Caki2 (cell line): Measurements from ENCODE around the gene GRAMD2A. TPM values are rescaled to one million over a fixed set of nuclear protein-coding genes. Genes with fewer than 3 reads are reported as not detected.
"Not testable (repeated sequence)": the region's sequence is repeated elsewhere in the genome, so short reads cannot be mapped to it uniquely, and the experiment has no call there.

Experiments used
- DNase-seq: peaks from one replicate; pipeline ENCODE4 v3.0.0-alpha.2; 2015; ENCODE audit warnings: low read depth
- in situ Hi-C: cut with HindIII; loops from 2 replicates; pipeline ENCODE4 v1.10.0; 2016; ENCODE audit warnings: low sequenced_read_pairs, low pct_unique_long_range_greater_than_20kb, mixed read lengths
- total RNA-seq: library from RNA; depleted of rRNA; stranded (reverse); fragments of >200 nt; shearing (Covaris generic); gene quantifications from 2 replicates; pipeline ENCODE4 v1.2.3, GENCODE V29; 2014; ENCODE audit warnings: low replicate concordance

Gene GRAMD2A
- total RNA-seq, 1 experiment from 2014 or later: 0.47 TPM

- no peak for DNase-seq
- in situ Hi-C loops: no loop called here
Measured at GRCh38 chr15:72173864-72174550, 23.6 kb downstream of the GRAMD2A start.

DNA sequence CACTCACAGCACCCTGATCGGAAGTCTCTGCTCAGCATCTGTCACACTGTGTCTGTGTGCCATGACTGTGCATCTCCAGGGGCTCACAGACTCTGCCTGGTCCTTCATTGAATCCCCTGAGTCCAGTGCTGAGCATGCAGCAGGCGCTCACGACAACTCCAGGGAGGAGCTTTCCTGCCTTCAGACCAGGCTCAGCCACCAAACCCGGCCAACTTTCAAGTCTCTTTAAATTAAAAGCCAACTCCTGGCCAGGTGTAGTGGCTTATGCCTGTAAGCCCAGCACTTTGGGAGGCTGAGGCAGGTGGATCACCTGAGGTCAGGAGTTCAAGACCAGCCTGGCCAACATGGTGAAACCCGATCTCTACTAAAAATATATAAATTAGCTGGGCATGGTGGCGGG lies 24.2 kb downstream of the GRAMD2A start:
- no peak for DNase-seq
- in situ Hi-C loops: no loop called here

DNA sequence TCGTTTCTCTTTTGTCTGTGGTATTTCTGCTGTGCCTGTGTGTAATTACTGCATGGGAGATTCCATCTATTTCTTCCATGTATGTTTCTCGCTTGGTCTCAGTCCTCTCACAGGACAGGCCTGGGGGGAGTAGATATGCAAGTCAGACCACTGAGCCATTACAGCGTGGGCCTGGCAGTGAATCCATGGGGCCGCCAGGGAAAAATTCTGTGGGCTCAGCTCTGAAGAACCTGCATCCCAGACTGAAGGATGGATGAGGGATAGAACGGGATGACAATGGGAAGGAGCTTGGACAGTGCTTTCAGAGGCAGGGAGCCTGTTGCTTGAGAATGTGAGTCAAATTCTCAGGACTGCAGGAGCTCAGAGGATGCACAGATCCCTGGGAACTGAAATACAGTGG lies 24.8 kb downstream of the GRAMD2A start:
- in situ Hi-C loops: no loop called here
- no peak for DNase-seq

DNA sequence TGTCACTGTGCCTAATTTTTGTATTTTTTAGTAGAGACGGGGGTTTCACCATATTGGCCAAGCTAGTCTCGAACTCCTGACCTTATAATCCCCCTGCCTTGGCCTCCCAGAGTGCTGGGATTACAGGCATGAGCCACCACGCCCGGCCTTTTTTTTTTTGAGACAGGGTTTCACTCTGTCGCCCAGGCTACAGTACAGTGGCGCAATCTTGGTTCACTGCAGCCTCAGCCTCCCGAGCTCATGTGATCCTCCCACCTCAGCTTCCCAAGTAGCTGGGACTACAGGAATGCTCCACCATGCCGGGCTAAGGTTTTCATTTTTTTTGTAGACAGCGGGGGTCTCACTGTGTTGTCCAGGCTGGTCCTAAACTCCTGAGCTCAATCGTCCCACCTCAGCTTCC lies 25.6 kb downstream of the GRAMD2A start:
- DNase-seq, in situ Hi-C loops: not testable (repeated sequence)

GRCh38 chr15:72170691-72171090 lies 26.9 kb downstream of the GRAMD2A start:
- no peak for DNase-seq

DNA sequence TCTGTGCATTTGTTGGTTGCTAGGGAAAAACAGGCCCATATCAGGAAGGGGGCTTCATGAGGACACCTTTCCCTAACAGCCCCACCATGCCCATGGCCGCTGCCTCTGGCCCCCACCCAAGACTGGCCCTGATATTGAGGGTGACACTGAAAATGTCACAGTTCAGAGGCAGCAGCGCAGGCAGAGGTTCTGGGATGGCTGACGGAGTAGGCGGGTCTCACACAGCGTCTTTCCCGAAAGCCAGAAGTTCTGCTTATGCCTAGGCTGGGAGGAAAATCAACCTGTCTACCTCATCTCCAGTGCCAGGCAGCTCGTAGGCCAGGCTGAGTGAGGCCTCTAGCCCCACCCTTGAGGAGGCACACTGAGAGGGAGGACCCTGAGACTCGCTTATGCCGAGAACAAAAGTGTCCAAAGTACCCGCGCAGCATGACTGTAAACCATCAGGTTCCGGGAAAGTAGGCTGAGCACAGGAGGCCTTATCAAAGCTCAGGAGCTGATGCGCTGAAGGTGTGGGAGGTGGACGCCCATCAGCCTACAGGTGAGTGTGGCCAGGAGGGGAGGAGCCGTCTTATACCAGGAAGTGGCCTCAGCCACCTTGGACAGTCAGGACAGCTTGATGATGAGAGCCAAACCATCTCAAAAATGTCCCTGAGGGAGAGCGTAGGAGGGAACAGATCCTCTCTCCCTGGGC lies 27.5 kb downstream of the GRAMD2A start:
- DNase-seq: no peak
- in situ Hi-C loops: no loop called here

More at GRCh38 chr15:72170691-72171090, 26.9 kb downstream of the GRAMD2A start:
- in situ Hi-C loops: no loop called here

- in situ Hi-C loops: no loop called here
- DNase-seq: no peak
Measured at GRCh38 chr15:72169236-72169920, 28.2 kb downstream of the GRAMD2A start.

GRCh38 chr15:72168808-72169190 lies 28.8 kb downstream of the GRAMD2A start:
- in situ Hi-C loops: no loop called here

DNA sequence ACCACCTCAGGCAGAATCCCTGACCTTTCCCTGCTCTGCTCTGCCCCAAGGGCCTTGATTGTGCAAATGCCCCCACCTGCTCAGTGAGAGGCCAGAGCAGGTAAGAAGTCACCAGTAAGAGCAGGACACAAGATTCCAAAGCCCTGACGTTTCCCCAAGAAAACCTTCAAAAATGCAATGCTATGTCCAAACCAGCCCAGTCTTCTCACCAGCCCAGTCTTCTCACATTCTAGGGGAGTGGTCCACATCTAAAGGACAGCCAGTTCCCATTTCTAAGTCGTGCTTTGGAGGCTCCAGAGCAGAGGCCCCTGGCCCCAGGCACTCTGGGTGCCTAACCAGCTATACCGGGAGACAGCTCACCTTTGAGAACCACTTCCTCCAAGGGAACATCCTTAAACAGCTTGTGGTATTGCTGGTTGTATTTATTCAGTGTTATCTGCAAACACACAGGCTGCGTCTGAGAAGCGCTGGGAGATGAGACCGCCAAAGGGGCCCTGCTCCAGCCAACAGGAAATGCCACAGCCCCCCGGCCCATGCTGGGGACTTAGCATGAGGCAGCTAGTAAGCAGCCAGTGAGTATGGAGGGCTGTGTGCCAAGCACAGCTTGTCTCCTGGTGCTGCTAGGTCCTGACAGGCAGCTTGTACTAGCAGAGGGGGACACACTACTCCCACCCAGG lies 29.3 kb downstream of the GRAMD2A start:
- in situ Hi-C loops: no loop called here
- no peak for DNase-seq

More at GRCh38 chr15:72168808-72169190, 28.8 kb downstream of the GRAMD2A start:
- no peak for DNase-seq

DNA sequence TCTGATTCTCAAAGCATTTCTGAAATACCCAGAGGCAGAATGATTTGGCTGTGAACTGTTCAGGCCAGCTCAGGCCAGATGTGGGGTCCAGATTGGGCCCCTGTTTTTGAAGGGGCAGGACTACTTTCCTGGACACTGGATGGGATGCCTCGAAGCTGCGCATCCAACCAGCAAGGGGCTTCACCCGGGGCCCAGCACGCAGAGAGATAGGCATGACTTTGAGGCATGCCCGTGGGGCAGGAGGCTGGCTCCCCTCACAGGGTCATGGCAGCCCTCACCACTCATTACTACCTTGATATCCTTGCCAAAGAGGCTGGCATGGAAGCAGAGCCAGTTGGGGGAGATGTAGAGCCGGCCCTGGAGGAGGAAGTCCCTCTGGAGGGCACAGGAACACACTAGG lies 30.1 kb downstream of the GRAMD2A start:
- in situ Hi-C loops: no loop called here
- DNase-seq: no peak

GRCh38 chr15:72166716-72167417 lies 30.7 kb downstream of the GRAMD2A start:
- in situ Hi-C loops: no loop called here
- DNase-seq: no peak

DNA sequence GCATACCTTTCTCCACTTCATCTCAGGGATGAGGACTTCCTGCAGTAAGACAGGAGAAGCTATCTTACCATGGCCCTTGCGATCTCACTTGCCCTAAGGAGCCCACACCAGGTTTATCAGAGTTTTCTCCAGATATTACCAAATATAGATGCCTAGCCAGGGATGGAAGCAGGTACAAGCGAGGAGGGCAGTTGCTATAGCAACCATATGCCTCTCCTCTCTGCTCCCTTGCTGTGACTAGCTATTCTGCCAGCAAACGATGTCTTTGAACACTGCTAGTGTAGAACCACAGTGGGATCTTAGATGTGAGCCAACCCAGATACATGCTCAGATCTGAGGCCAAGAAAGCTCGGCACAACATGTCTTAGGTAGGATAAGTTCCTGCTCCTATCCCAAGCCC lies 33.9 kb downstream of the GRAMD2A start:
- DNase-seq: no peak
- in situ Hi-C loops: no loop called here

GRCh38 chr15:72162569-72162968 lies 35.0 kb downstream of the GRAMD2A start:
- in situ Hi-C loops: no loop called here
- DNase-seq: no peak

GRCh38 chr15:72161361-72162132 lies 36.0 kb downstream of the GRAMD2A start:
- in situ Hi-C loops: no loop called here
- DNase-seq: no peak

GRCh38 chr15:72160696-72161245 lies 36.8 kb downstream of the GRAMD2A start:
- in situ Hi-C loops: no loop called here

GRCh38 chr15:72156928-72157327 lies 40.7 kb downstream of the GRAMD2A start:
- DNase-seq: no peak

More at GRCh38 chr15:72160696-72161245, 36.8 kb downstream of the GRAMD2A start:
- DNase-seq: no peak

More at GRCh38 chr15:72156928-72157327, 40.7 kb downstream of the GRAMD2A start:
- in situ Hi-C loops: no loop called here
